Gastroesophageal sphincter (tissue), 4 donors: ENCODE results near the gene THSD7A. TPM values are rescaled to one million over a fixed set of nuclear protein-coding genes. Genes with fewer than 3 reads are reported as not detected.

Experiments used
- ATAC-seq: fragments of 150-250 bp; one replicate; pipeline ENCODE4 v1.9.1; 2016; ENCODE audit warnings: mild to moderate bottlenecking, moderate library complexity
- H3K27ac ChIP-seq, 4 donors: fragments of 200-600 bp; sonication (generic) in 3 of 4; 1 replicate in 3 of 4; 2 replicates in 1 of 4; pipeline ENCODE4 v1.5.1; 2016 to 2019
- H3K27me3 ChIP-seq: fragments of 200-600 bp; sonication (generic); one replicate; pipeline ENCODE4 v1.5.1; 2019
- H3K36me3 ChIP-seq, 2 donors: fragments of 200-600 bp; sonication (generic); one replicate each; pipeline ENCODE4 v1.5.1; 2019; ENCODE audit warnings: control low read depth in 1 of 2
- H3K4me1 ChIP-seq, 3 donors: fragments of 200-600 bp; sonication (generic); 1 replicate in 2 of 3; 2 replicates in 1 of 3; pipeline ENCODE4 v1.5.1; 2016 to 2019; ENCODE audit warnings: control low read depth in 2 of 3
- H3K4me3 ChIP-seq, 2 donors: fragments of 200-600 bp; sonication (generic); one replicate each; pipeline ENCODE4 v1.5.1; 2019; ENCODE audit warnings: mild to moderate bottlenecking in 1 of 2, moderate library complexity in 1 of 2
- H3K9me3 ChIP-seq, 3 donors: fragments of 200-600 bp; sonication (generic); one replicate each; pipeline ENCODE4 v1.5.1; 2017 to 2019; ENCODE audit warnings: control low read depth in 2 of 3
- EP300 ChIP-seq: sonication (generic); formaldehyde crosslinking; IDR thresholded peaks from one replicate; pipeline ENCODE4 v1.6.1; 2017; ENCODE audit warnings: antibody characterized with exemption, mild to moderate bottlenecking
- POLR2A ChIP-seq, 2 donors: fragments of 450-650 bp; IDR thresholded peaks; one replicate each; pipeline ENCODE4 v1.6.1; 2017; ENCODE audit warnings: antibody characterized with exemption in 2 of 2, mild to moderate bottlenecking in 2 of 2, moderate library complexity in 1 of 2
- POLR2AphosphoS5 ChIP-seq: sonication (generic); formaldehyde crosslinking; IDR thresholded peaks from one replicate; pipeline ENCODE4 v1.6.1; 2017; ENCODE audit warnings: antibody characterized with exemption
- WGBS, 2 donors: methylation state at CpG; one replicate each; pipeline ENCODE4 v1.1.5; 2018; ENCODE audit warnings: low coverage in 1 of 2; 5-methylcytosine and 5-hydroxymethylcytosine counted together
- total RNA-seq, 4 donors: library from RNA; depleted of rRNA; stranded (reverse); fragments of >200 nt; gene quantifications; one replicate each; pipeline ENCODE4 v1.1.0, GENCODE V29; 2016
- TF ChIP-seq, protein P1 (sequence below), 4 experiments: fragments of 200-600 bp in 2 of 4; fragments of 450-650 bp in 2 of 4; sonication (generic) in 1 of 4; IDR thresholded peaks; one replicate each; pipeline ENCODE4 v1.5.1; 2017 to 2019; ENCODE audit warnings: antibody characterized with exemption in 4 of 4, mild to moderate bottlenecking in 2 of 4, moderate library complexity in 2 of 4

THSD7A gene
- total RNA-seq, 4 donors from 2014 or later, result 2.9 to 6.2 (median 3.9) TPM

- ATAC-seq, result no peak
- WGBS, 2 donors, result 73 to 76% methylated on average over 3 of the region's 3 CpGs
- TF ChIP-seq EP300 (no peak), POLR2A (IDR thresholded peaks at IDR 0.05) (no peak), POLR2AphosphoS5 (no peak)
- TF ChIP-seq, protein P1, sequence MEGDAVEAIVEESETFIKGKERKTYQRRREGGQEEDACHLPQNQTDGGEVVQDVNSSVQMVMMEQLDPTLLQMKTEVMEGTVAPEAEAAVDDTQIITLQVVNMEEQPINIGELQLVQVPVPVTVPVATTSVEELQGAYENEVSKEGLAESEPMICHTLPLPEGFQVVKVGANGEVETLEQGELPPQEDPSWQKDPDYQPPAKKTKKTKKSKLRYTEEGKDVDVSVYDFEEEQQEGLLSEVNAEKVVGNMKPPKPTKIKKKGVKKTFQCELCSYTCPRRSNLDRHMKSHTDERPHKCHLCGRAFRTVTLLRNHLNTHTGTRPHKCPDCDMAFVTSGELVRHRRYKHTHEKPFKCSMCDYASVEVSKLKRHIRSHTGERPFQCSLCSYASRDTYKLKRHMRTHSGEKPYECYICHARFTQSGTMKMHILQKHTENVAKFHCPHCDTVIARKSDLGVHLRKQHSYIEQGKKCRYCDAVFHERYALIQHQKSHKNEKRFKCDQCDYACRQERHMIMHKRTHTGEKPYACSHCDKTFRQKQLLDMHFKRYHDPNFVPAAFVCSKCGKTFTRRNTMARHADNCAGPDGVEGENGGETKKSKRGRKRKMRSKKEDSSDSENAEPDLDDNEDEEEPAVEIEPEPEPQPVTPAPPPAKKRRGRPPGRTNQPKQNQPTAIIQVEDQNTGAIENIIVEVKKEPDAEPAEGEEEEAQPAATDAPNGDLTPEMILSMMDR (IDR thresholded peaks at IDR 0.05), result no peak
- Histone ChIP-seq H3K36me3 (no peaks in the 10 kb centered on the region), H3K4me3 (no peak overlapping the region), H3K4me1 (no peaks in the 10 kb centered on the region), H3K27me3 (no peaks in the 10 kb centered on the region), H3K9me3 (no peaks in the 10 kb centered on the region), H3K27ac (no peak overlapping the region)
Measured at GRCh38 chr7:11760372-11760771, 71.6 kb downstream of the THSD7A start.

DNA sequence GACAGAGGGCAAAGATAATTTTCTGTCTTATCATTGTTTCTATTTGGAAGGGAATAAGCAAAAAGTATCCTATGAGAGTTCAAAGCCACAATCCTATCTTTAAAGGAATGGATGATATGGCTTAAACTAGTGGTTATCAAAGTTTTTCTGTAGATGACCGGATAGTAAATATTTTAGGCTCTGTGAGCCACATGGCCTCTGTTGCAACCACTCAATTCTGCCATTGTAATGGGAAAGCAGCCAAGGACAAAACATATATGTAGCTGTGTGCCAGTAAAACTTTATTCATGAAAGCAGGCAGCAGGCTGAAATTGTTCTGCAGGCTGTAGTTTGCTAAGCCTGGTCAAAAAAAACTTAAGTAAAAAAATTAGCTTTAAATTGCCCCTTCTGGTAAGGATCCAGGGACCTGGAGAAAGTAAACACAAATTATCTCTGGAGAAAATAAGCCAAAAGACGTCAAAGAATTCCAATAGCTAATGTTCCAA lies 73.3 kb downstream of the THSD7A start:
- WGBS, 2 donors, result 44 to 47% methylated on average over 2 of the region's 2 CpGs
- no peak overlapping the region for H3K27ac ChIP-seq
- no peaks in the 10 kb centered on the region for H3K27me3 ChIP-seq
- H3K36me3 ChIP-seq, result no peaks in the 10 kb centered on the region
- ATAC-seq, result no peak
- H3K9me3 ChIP-seq, result no peaks in the 10 kb centered on the region
- TF ChIP-seq POLR2A (IDR thresholded peaks at IDR 0.05) (no peak), EP300 (no peak), POLR2AphosphoS5 (no peak)
- TF ChIP-seq, protein P1 (IDR thresholded peaks at IDR 0.05), result no peak
- H3K4me3 ChIP-seq, result no peak overlapping the region
- H3K4me1 ChIP-seq, result no peaks in the 10 kb centered on the region

DNA sequence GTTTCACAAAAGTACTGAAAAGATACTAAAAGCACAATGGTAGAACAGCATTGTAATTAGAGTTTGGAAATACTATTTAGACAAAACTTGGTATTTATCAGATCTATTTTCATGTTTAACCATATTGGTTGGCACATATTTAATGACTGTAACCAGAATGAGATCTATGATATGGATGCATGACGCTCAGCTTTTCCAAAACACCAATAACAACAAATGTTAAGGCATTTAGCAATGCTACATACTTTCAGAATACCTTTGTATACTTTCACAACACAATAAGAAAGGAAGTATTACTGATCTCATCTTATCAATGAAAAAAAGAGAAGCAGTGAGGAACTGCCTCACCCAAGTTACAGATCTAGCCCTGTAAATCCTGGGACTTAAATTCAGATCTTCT lies 74.8 kb downstream of the THSD7A start:
- H3K27ac ChIP-seq, result no peak overlapping the region
- H3K4me3 ChIP-seq, result no peak overlapping the region
- no peaks in the 10 kb centered on the region for H3K4me1 ChIP-seq
- H3K9me3 ChIP-seq, result no peaks in the 10 kb centered on the region
- ATAC-seq, result no peak
- H3K36me3 ChIP-seq, result no peaks in the 10 kb centered on the region
- no peaks in the 10 kb centered on the region for H3K27me3 ChIP-seq
- WGBS, 2 donors, result 90 to 100% methylated on average over 1 of the region's 1 CpG
- TF ChIP-seq POLR2AphosphoS5 (no peak), EP300 (no peak), POLR2A (IDR thresholded peaks at IDR 0.05) (no peak)
- TF ChIP-seq, protein P1 (IDR thresholded peaks at IDR 0.05), result no peak

GRCh38 chr7:11754933-11755332 lies 77.1 kb downstream of the THSD7A start:
- Histone ChIP-seq H3K4me1 (no peaks in the 10 kb centered on the region), H3K9me3 (no peaks in the 10 kb centered on the region), H3K4me3 (no peak overlapping the region), H3K27ac (no peak overlapping the region), H3K27me3 (no peaks in the 10 kb centered on the region), H3K36me3 (no peaks in the 10 kb centered on the region)
- WGBS, 2 donors, result 94 to 100% methylated on average over 2 to 3 of the region's 3 CpGs
- TF ChIP-seq, protein P1 (IDR thresholded peaks at IDR 0.05), result no peak
- TF ChIP-seq POLR2AphosphoS5 (no peak), EP300 (no peak), POLR2A (IDR thresholded peaks at IDR 0.05) (no peak)
- no peak for ATAC-seq

DNA sequence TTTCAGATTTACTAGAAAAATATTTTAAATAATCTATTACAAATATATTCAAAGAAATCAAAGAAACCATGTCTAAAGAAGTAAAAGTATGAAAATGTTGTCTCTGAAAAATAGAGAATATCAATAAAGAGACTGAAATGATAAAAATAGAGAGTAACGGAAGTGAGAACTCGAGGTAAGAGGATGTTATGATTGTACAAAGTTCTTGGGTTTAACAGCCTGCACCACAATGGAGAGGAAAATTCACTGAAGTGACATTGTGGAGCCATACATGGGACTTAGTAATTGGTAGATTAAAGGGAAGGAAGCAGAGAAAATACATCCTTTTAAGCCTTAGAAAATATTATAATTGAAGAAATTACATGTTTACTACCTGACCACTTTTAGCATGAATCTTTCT lies 77.9 kb downstream of the THSD7A start:
- Histone ChIP-seq H3K9me3 (no peaks in the 10 kb centered on the region), H3K4me1 (no peaks in the 10 kb centered on the region), H3K27ac (no peak overlapping the region), H3K36me3 (no peaks in the 10 kb centered on the region), H3K4me3 (no peak overlapping the region), H3K27me3 (no peaks in the 10 kb centered on the region)
- TF ChIP-seq POLR2A (IDR thresholded peaks at IDR 0.05) (no peak), EP300 (no peak)
- no peak for ATAC-seq
- WGBS, 2 donors, result 73 to 80% methylated on average over 2 of the region's 2 CpGs
